ENCODE measurements around the gene OSBPL6. TPM values are rescaled to one million over a fixed set of nuclear protein-coding genes. Genes with fewer than 3 reads are reported as not detected.

Gene OSBPL6
- total and polyA plus RNA-seq, 9 of the 15 experiments (the other 6 are each of a cell fraction or from before 2014, with no cell fraction given) = 3.4 to 12.7 (median 9.3) TPM

DNA sequence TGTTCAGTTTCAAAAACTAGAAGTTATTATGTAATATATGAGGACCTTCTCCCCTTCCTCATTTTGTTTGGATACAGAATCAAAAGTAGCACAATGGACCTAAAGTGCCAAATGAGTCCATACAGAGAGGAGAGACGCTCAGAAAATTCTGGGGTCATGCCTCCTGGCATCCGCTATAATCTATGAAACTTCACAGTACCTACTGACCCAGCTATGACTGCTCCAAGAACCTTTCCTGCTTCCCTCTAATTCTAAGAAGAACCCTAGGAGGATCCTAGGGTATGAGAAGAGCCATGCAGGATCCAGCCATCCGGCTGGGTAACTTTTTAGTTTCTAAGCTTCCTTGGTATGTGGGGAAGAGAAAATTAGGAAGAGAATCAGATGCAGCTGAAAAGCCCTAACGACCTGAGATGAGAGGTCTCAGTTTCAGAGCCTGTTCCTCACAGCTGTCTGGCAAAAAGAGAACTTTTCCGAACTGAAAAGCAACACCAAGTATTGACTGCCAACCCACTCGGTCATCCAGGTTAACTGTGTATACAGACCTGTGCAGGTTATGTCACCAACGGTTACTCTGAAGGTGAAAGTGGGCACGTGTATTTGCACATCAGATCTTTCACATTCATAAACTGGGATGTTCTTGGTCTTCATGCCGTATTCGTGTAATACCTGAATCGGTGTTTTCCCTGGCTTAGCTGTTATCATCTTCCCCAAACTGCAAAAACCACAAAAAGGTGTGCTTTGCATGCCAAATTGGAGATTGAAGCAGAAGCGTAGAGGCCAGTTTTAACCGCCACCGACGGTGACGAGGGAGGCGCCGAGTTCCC is 255.6 kb downstream of the OSBPL6 start (continued):
- TF ChIP-seq, protein P1, sequence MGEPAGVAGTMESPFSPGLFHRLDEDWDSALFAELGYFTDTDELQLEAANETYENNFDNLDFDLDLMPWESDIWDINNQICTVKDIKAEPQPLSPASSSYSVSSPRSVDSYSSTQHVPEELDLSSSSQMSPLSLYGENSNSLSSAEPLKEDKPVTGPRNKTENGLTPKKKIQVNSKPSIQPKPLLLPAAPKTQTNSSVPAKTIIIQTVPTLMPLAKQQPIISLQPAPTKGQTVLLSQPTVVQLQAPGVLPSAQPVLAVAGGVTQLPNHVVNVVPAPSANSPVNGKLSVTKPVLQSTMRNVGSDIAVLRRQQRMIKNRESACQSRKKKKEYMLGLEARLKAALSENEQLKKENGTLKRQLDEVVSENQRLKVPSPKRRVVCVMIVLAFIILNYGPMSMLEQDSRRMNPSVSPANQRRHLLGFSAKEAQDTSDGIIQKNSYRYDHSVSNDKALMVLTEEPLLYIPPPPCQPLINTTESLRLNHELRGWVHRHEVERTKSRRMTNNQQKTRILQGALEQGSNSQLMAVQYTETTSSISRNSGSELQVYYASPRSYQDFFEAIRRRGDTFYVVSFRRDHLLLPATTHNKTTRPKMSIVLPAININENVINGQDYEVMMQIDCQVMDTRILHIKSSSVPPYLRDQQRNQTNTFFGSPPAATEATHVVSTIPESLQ (CRISPR knock-in tag; IDR thresholded peaks at IDR 0.05) = 0 out of 2 replicates have a peak, but pooled peaks have one; percentile 33
- TF ChIP-seq, protein P2, sequence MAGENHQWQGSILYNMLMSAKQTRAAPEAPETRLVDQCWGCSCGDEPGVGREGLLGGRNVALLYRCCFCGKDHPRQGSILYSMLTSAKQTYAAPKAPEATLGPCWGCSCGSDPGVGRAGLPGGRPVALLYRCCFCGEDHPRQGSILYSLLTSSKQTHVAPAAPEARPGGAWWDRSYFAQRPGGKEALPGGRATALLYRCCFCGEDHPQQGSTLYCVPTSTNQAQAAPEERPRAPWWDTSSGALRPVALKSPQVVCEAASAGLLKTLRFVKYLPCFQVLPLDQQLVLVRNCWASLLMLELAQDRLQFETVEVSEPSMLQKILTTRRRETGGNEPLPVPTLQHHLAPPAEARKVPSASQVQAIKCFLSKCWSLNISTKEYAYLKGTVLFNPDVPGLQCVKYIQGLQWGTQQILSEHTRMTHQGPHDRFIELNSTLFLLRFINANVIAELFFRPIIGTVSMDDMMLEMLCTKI (IDR thresholded peaks at IDR 0.05; ENCODE audit: partially characterized antibody) = no peak
- TF ChIP-seq TAF7 (tag; IDR thresholded peaks at IDR 0.05) (no peak), ZNF586 (CRISPR knock-in tag; conservative IDR thresholded peaks at IDR 0.05) (no peak), DPF2 (IDR thresholded peaks at IDR 0.05) (peak; percentile 16; the same call in 1 of the 2 replicates), HNRNPLL (IDR thresholded peaks at IDR 0.05; ENCODE audit: low read depth, low read length, poor library complexity, severe bottlenecking) (no peak), EWSR1 (IDR thresholded peaks at IDR 0.05; ENCODE audit: borderline replicate concordance, low read depth, partially characterized antibody) (no peak), PRMT5 (CRISPR knock-in tag; IDR thresholded peaks at IDR 0.05) (no peak), TAF15 (IDR thresholded peaks at IDR 0.05; ENCODE audit: low read depth, low read length) (no peak), POU5F1 (IDR thresholded peaks at IDR 0.05; ENCODE audit: borderline replicate concordance, low read depth, low read length, partially characterized antibody) (no peak), SMAD4 (CRISPR knock-in tag; conservative IDR thresholded peaks at IDR 0.05) (no peak), PML (IDR thresholded peaks at IDR 0.05; ENCODE audit: low read length) (no peak), ZNF780A (CRISPR knock-in tag; IDR thresholded peaks at IDR 0.05) (no peak)
- TF ChIP-seq, protein P3, sequence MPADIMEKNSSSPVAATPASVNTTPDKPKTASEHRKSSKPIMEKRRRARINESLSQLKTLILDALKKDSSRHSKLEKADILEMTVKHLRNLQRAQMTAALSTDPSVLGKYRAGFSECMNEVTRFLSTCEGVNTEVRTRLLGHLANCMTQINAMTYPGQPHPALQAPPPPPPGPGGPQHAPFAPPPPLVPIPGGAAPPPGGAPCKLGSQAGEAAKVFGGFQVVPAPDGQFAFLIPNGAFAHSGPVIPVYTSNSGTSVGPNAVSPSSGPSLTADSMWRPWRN (IDR thresholded peaks at IDR 0.05; ENCODE audit: low read depth) = no peak
- TF ChIP-seq, protein P4, sequence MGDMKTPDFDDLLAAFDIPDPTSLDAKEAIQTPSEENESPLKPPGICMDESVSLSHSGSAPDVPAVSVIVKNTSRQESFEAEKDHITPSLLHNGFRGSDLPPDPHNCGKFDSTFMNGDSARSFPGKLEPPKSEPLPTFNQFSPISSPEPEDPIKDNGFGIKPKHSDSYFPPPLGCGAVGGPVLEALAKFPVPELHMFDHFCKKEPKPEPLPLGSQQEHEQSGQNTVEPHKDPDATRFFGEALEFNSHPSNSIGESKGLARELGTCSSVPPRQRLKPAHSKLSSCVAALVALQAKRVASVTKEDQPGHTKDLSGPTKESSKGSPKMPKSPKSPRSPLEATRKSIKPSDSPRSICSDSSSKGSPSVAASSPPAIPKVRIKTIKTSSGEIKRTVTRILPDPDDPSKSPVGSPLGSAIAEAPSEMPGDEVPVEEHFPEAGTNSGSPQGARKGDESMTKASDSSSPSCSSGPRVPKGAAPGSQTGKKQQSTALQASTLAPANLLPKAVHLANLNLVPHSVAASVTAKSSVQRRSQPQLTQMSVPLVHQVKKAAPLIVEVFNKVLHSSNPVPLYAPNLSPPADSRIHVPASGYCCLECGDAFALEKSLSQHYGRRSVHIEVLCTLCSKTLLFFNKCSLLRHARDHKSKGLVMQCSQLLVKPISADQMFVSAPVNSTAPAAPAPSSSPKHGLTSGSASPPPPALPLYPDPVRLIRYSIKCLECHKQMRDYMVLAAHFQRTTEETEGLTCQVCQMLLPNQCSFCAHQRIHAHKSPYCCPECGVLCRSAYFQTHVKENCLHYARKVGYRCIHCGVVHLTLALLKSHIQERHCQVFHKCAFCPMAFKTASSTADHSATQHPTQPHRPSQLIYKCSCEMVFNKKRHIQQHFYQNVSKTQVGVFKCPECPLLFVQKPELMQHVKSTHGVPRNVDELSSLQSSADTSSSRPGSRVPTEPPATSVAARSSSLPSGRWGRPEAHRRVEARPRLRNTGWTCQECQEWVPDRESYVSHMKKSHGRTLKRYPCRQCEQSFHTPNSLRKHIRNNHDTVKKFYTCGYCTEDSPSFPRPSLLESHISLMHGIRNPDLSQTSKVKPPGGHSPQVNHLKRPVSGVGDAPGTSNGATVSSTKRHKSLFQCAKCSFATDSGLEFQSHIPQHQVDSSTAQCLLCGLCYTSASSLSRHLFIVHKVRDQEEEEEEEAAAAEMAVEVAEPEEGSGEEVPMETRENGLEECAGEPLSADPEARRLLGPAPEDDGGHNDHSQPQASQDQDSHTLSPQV (IDR thresholded peaks at IDR 0.05) = no peak
